Spinal cord (tissue), 10 donors: ENCODE results near the gene RAX2. TPM values are rescaled to one million over a fixed set of nuclear protein-coding genes. Genes with fewer than 3 reads are reported as not detected.

ENCODE experiments used
- DNase-seq, 6 donors: peaks; one replicate each; pipeline versions ENCODE4 v3.0.0 to v3.0.0-alpha.2; 2013 to 2015; ENCODE audit warnings: low spot score in 6 of 6, low read depth in 4 of 6
- H3K27ac ChIP-seq: one replicate; pipeline ENCODE4 v1.5.1; 2013; ENCODE audit warnings: low read depth, low read length, control low read depth
- H3K27me3 ChIP-seq: one replicate; pipeline ENCODE4 v1.6.1; 2013; ENCODE audit warnings: low read length; ENCODE audit not compliant: control insufficient read depth, insufficient read depth
- H3K36me3 ChIP-seq: one replicate; pipeline ENCODE4 v1.6.1; 2013; ENCODE audit warnings: low read length; ENCODE audit not compliant: control insufficient read depth, insufficient read depth
- H3K4me1 ChIP-seq: one replicate; pipeline ENCODE4 v1.6.1; 2013; ENCODE audit warnings: low read length; ENCODE audit not compliant: control insufficient read depth, insufficient read depth
- H3K4me3 ChIP-seq: one replicate; pipeline ENCODE4 v1.5.1; 2013; ENCODE audit warnings: low read depth, low read length, control low read depth
- H3K9me3 ChIP-seq: one replicate; pipeline ENCODE4 v1.6.1; 2013; ENCODE audit warnings: low read length; ENCODE audit not compliant: control insufficient read depth, insufficient read depth
- whole genome bisulfite sequencing: methylation state at CpG from one replicate; pipeline ENCODE4 v1.1.5; 2013; ENCODE audit warnings: missing lambda C conversion rate; ENCODE audit not compliant: insufficient coverage; 5-methylcytosine and 5-hydroxymethylcytosine counted together
- polyA plus RNA-seq, 2 donors: library from polyadenylated mRNA; unstranded; fragments of 120-200 nt; gene quantifications; one replicate each; pipeline ENCODE4 v1.2.1, GENCODE V29; 2013; ENCODE audit not compliant: insufficient read length in 2 of 2
- total RNA-seq, 2 donors: library from RNA; depleted of rRNA in 1 of 2; stranded (reverse); fragments of 120-200 nt in 1 of 2; fragments of >200 nt in 1 of 2; gene quantifications; one replicate each; pipeline versions ENCODE4 v1.2.3 to v1.2.4, GENCODE V29; 2013 to 2014
- donor health status: healthy.

Gene RAX2
- total and polyA plus RNA-seq, 4 donors: 0.09 TPM; not detected in 3

GRCh38 chr19:3781603-3782002, 9.6 kb upstream of the RAX2 start:
- no peak for DNase-seq
- H3K27ac ChIP-seq: no peak overlapping the region
- peaks cover 6% of the 10 kb centered on the region for H3K9me3 ChIP-seq
- H3K4me3 ChIP-seq: no peak overlapping the region
- peaks cover 41% of the 10 kb centered on the region for H3K36me3 ChIP-seq
- H3K4me1 ChIP-seq: peaks cover 6% of the 10 kb centered on the region
- H3K27me3 ChIP-seq: peaks cover 10% of the 10 kb centered on the region
- WGBS: 90% methylated on average over 2 of the region's 2 CpGs

GRCh38 chr19:3780786-3781304, 8.8 kb upstream of the RAX2 start:
- Histone ChIP-seq H3K4me1 (peaks cover 6% of the 10 kb centered on the region), H3K36me3 (peaks cover 41% of the 10 kb centered on the region), H3K27me3 (peaks cover 10% of the 10 kb centered on the region), H3K9me3 (peaks cover 6% of the 10 kb centered on the region), H3K4me3 (no peak overlapping the region), H3K27ac (no peak overlapping the region)
- DNase-seq: no peak
- WGBS: 90% methylated on average over 8 of the region's 9 CpGs

- H3K27ac ChIP-seq: no peak overlapping the region
- WGBS: 84% methylated on average over 32 of the region's 44 CpGs
- H3K4me1 ChIP-seq: no peaks in the 10 kb centered on the region
- no peak for DNase-seq
- H3K36me3 ChIP-seq: peaks cover 36% of the 10 kb centered on the region
- H3K9me3 ChIP-seq: peaks cover 6% of the 10 kb centered on the region
- no peaks in the 10 kb centered on the region for H3K27me3 ChIP-seq
- no peak overlapping the region for H3K4me3 ChIP-seq
Measured at GRCh38 chr19:3778899-3779723, 7.1 kb upstream of the RAX2 start.

- Histone ChIP-seq H3K27ac (no peak overlapping the region), H3K27me3 (no peaks in the 10 kb centered on the region), H3K4me3 (no peak overlapping the region), H3K4me1 (no peaks in the 10 kb centered on the region), H3K9me3 (peaks cover 6% of the 10 kb centered on the region), H3K36me3 (peaks cover 28% of the 10 kb centered on the region)
- no peak for DNase-seq
- 89% methylated on average over 37 of the region's 37 CpGs for WGBS
Measured at GRCh38 chr19:3778104-3778867, 6.3 kb upstream of the RAX2 start.

GRCh38 chr19:3776479-3777040, 4.5 kb upstream of the RAX2 start:
- H3K27ac ChIP-seq: no peak overlapping the region
- H3K4me1 ChIP-seq: no peaks in the 10 kb centered on the region
- peaks cover 18% of the 10 kb centered on the region for H3K36me3 ChIP-seq
- 77% methylated on average over 1 of the region's 1 CpG for WGBS
- no peaks in the 10 kb centered on the region for H3K27me3 ChIP-seq
- no peak for DNase-seq
- peaks cover 2% of the 10 kb centered on the region for H3K9me3 ChIP-seq
- H3K4me3 ChIP-seq: no peak overlapping the region

- no peak overlapping the region for H3K4me3 ChIP-seq
- no peak for DNase-seq
- no peaks in the 10 kb centered on the region for H3K9me3 ChIP-seq
- no peaks in the 10 kb centered on the region for H3K27me3 ChIP-seq
- H3K36me3 ChIP-seq: peaks cover 22% of the 10 kb centered on the region
- no peaks in the 10 kb centered on the region for H3K4me1 ChIP-seq
- 92% methylated on average over 5 of the region's 5 CpGs for WGBS
- H3K27ac ChIP-seq: no peak overlapping the region
Measured at GRCh38 chr19:3775831-3776230, 3.8 kb upstream of the RAX2 start.

GRCh38 chr19:3775374-3775711, 3.3 kb upstream of the RAX2 start:
- H3K27me3 ChIP-seq: no peaks in the 10 kb centered on the region
- H3K36me3 ChIP-seq: peaks cover 26% of the 10 kb centered on the region
- no peaks in the 10 kb centered on the region for H3K4me1 ChIP-seq
- 93% methylated on average over 2 of the region's 2 CpGs for WGBS
- no peaks in the 10 kb centered on the region for H3K9me3 ChIP-seq
- H3K27ac ChIP-seq: no peak overlapping the region
- no peak for DNase-seq
- H3K4me3 ChIP-seq: no peak overlapping the region

GRCh38 chr19:3774621-3775373, 2.8 kb upstream of the RAX2 start:
- 57% methylated on average over 21 of the region's 25 CpGs for WGBS
- Histone ChIP-seq H3K36me3 (peaks cover 31% of the 10 kb centered on the region), H3K4me1 (no peaks in the 10 kb centered on the region), H3K4me3 (no peak overlapping the region), H3K27me3 (no peaks in the 10 kb centered on the region), H3K27ac (no peak overlapping the region), H3K9me3 (no peaks in the 10 kb centered on the region)
- DNase-seq: no peak

GRCh38 chr19:3773814-3774515, 1.9 kb upstream of the RAX2 start:
- H3K36me3 ChIP-seq: peaks cover 34% of the 10 kb centered on the region
- H3K27me3 ChIP-seq: no peaks in the 10 kb centered on the region
- H3K4me3 ChIP-seq: no peak overlapping the region
- H3K9me3 ChIP-seq: no peaks in the 10 kb centered on the region
- H3K27ac ChIP-seq: no peak overlapping the region
- no peak for DNase-seq
- WGBS: 79% methylated on average over 12 of the region's 12 CpGs
- no peaks in the 10 kb centered on the region for H3K4me1 ChIP-seq
